GM21825 (cell line): ENCODE results near the gene AKAP12.
"Not testable (repeated sequence)": the region's sequence is repeated elsewhere in the genome, so short reads cannot be mapped to it uniquely, and the experiment has no call there.

Source experiments
- ATAC-seq: cut with Tn5 transposase; IDR thresholded peaks from one replicate; pipeline ENCODE4 v1.9.1; 2021; ENCODE audit warnings: mild to moderate bottlenecking, moderate library complexity; ENCODE audit not compliant: unreplicated experiment

Gene AKAP12

DNA sequence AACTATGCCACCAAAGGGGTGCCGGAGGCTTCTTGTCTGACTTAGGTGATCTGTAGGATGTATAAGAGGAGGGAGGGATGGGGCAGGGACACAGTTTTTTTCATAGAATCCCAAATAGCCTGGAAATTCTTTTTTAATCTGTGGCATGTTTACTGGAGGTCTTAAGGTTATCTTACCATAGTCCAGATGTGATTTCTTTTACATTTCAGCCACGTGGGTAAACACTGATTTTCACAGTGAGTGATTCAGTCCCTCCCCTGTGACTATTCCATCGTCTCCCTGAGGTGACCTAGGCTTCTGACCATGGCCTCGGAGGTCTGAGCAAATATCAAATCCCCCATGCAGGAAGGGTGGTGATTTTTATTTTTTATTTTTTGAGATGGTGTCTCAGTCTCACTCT lies 67.7 kb downstream of the AKAP12 start:
- ATAC-seq = no peak

- no peak for ATAC-seq
Observed at GRCh38 chr6:151309619-151310018, 69.9 kb downstream of the AKAP12 start.

DNA sequence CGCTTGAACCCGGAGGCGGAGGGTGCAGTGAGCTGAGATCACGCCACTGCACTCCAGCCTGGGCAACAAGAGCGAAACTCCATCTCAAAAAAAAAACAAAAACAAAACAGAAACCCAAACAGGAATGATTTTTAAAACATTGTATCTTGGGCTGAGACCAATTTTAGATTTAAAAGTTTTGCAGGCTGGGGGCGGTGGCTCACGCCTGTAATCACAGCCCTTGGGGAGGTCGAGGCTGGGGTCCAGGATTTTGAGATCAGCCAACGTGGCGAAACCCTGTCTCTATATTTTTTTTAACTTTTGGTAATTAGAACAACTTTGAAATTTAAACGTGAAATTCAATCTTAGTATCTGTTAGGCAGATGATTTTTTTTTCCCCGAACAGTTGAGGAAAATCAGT lies 70.5 kb downstream of the AKAP12 start:
- ATAC-seq = no peak

- ATAC-seq = no peak
Observed at GRCh38 chr6:151310852-151311767, 71.3 kb downstream of the AKAP12 start.

GRCh38 chr6:151313066-151313491 lies 73.3 kb downstream of the AKAP12 start:
- ATAC-seq = no peak

DNA sequence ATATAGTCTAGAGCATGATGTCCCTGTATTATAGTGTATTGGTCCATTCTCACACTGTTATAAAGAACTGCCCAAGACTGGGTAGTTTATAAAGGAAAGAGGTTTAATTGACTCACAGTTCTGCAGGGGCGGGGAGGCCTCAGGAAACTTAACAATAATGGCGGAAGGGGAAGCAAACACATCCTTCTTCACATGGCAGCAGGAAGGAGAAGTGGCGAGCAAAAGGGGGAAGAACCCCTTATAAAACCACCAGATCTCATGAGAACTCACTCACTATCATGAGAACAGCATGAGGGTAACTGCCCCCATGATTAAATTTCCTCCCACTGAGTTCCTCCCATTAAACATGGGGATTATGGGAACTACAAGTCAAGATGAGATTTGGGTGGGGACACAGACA lies 75.9 kb downstream of the AKAP12 start:
- not testable (repeated sequence) for ATAC-seq

DNA sequence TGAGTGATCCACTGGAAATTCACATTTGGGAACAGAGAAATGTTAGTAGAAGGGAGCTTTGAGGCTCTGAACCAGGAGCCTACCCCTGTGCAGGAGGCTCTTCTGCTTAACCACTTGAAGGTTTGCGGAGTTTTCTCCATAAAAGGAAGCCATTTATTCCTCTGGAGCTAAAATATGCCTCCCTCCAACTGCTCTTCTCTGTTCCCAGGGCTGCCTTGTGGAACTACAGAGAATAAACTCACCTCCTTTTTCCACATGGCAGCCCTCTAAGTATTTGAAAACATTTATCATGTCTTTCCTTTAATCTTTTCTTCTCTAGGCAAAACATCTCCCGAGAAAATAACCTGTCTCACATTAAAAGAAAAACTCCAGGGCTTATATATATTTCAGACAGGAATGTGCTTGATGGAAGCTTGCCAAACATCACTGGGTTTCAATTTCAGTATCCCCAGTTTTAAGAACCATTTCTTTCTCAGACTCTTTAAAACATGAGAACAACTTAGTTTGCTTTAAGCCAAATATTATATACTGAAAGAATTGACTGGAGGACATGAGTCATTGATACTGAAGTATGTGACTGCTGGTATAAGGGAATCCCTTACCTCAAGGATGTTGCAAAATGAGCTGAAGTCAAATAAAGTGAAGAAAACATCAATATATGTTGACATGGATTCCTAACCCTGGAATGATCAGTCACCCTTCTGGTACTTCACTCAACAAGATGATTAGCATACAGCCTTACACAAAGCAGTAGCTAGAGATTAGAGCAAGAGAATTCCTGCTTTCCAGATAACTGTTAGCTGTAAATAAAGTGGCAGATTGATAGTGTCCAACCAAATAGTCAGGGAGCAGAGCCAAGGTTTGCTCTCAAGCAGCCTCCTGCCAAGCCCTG lies 77.6 kb downstream of the AKAP12 start:
- no peak for ATAC-seq

GRCh38 chr6:151317995-151318365 lies 78.2 kb downstream of the AKAP12 start:
- no peak for ATAC-seq

- no peak for ATAC-seq
Observed at GRCh38 chr6:151320140-151320539, 80.4 kb downstream of the AKAP12 start.

- ATAC-seq = no peak
Observed at GRCh38 chr6:151321438-151321837, 81.7 kb downstream of the AKAP12 start.

DNA sequence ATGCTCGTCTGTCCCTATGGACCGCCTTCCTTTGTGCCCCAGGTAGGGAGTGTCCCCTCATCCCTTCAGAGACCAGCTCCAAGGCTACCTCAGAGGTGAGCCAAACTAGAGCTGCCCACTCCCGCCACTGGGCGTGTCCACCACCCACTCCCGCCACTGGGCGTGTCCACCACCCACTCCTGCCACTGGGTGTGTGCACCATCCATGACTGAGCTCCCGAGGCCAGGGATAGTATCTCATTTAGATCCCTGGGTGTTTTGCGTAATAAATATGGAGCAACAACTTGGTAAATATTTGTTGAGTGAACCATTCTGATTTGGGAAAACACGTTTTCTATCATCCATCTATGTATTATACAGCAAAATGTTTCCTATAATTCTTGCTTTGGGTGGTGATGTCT lies 82.8 kb downstream of the AKAP12 start:
- no peak for ATAC-seq

DNA sequence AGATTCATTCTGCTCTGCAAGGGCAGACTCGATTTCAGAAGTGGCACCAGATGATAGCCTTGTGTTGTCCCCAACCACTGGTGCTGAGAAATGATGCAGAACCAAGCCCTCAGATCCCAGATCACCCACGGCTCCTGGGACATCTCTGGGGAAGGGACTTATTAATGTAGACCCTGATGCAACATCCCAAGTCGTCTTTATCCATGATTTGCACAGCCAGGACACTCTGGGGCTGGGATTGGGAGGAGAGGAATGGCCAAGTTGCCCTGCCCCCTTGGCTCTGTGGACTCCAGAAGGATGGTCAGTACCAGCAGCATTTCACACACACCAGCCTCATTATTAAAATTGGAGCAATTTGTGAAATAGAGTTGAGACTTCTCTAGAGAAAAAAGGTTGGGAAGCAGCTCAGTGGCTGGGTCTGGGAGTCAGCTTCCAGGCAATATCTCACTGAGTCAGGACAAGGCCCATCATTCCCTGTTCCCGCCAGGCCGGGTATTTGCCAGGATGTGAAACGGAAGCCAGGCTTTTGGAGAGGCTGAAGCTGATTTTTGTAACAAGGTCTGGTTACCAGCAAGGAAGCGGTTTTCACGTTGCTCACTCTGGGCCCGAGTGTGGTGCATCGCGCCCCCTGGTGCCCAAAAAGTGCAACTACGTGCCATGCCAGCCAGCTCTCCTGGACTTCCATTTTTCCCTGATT lies 84.2 kb downstream of the AKAP12 start:
- no peak for ATAC-seq

DNA sequence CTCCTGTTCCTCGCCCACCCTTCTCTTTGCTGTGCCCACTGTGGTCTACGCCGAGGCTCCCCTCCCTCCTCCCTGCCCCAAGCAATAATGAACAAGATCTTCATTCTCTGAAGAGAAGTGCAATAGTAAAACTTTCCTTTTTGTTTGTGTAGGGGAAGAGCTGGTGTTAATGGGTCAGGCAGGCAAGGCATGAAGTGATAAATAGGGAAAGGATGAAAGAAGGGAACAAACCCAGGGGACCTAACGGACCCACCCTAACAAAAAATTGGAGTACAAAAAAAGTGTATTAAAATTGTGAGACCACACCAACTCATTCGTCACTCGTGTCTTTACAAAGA lies 84.7 kb downstream of the AKAP12 start:
- ATAC-seq = no peak

DNA sequence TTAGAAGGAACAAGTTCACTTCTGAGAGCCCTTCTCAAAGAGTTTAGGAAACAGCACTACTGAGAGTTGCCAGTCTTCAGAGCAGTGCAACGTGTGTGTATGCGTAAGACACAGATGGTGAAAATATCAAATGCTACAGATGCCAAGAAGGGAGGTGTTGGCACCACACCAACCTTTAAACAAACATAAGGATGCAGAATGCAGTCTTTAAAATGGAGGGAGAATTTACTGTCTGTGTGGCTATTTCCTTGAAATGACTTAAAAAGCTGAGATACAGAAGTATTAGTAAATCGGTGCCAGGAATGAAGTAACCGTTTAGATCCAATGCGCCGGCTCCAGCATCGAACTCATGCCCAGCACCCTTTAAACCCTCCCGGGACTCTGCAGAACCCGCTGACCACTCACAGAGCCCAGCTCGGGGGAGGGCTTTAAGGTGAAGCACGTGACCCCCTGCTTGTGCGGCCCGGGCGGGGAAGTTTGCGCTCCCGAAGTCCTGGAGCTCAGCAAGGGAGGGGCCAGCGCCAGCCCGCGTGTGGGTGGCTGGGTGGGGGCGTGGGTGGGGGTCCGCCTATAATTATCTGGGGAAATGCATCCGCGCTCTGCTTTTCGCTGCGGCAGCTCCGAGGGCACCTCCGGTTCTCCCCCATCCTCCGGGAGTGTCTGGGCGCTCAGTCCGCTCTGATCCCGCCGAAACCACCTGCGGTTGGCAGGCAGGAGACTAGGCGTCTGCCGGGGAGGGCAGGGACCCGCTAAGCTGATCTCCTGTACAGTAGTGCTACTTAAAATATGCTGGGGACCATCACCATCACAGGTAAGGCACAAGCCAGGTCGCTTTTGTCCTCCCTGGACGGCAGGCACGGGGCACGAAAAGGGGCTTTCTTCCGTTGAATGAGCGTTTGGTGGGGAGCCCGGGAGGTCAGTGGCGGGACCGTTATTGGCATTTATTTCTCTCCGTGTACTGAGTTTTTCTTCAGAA lies 85.6 kb downstream of the AKAP12 start:
- no peak for ATAC-seq

DNA sequence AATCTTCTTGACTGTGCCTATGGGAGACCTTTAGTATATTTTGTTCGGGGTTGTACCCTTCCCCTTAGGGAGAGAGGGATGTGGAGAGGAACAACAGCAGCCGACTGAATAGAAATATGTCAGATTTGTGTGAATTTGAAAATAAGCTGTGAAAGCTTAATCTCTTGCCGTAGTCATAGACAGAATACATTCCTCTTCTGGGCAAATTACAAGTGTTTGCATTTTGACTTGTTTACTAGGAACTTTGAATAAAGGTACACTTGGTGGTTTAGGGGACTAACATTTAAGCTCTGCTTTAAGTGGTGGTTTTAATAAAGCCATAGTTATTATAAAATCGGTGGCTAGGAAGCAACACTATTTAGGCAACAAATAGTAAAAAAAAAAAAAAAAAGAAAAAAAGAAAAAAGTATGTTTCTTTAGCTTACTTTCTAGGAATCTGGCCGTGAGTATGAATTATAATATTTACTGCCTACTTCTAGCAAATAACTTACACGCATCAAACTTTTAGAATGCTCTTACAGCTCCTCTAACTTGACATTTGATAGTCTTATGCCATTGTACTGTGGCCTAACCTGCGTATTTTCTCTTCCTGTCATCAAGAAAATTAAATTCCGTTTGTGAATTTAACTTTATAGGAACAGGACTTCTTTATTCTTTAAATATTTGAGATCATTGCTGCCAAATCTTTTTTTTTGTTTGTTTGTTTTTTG lies 86.5 kb downstream of the AKAP12 start:
- no peak for ATAC-seq

GRCh38 chr6:151327101-151327500 lies 87.3 kb downstream of the AKAP12 start:
- ATAC-seq = no peak

GRCh38 chr6:151330130-151330696 lies 90.4 kb downstream of the AKAP12 start:
- no peak for ATAC-seq

- no peak for ATAC-seq
Observed at GRCh38 chr6:151335930-151336329, 96.2 kb downstream of the AKAP12 start.

DNA sequence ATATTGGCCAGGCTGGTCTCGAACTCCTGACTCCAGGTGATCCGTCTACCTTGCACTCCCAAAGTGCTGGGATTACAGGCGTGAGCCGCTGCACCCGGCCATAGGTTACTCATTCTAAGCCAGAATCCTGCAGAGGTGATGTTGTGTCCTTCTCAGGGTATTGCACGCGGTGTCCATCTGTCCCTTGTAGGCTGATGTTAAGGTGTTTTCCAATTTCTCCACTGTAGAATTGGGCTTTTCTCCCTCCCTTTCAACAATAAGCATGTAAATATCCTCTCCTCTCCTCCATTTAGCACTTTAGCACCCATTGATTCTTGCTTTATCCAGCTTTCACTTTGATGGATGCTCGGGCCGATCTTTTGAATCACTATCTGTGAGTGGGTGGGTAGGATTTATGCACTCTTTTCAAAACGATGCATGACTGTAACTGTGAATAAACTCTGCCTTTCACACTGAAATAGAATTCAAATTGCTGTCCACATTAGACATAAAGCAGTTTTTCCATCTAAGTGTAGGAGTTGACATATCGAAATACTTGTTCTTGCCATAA lies 99.0 kb downstream of the AKAP12 start:
- ATAC-seq = no peak
